ENCODE measurements around the gene RC3H2.
"Not testable (repeated sequence)": the region's sequence is repeated elsewhere in the genome, so short reads cannot be mapped to it uniquely, and the experiment has no call there.

RC3H2 gene

DNA sequence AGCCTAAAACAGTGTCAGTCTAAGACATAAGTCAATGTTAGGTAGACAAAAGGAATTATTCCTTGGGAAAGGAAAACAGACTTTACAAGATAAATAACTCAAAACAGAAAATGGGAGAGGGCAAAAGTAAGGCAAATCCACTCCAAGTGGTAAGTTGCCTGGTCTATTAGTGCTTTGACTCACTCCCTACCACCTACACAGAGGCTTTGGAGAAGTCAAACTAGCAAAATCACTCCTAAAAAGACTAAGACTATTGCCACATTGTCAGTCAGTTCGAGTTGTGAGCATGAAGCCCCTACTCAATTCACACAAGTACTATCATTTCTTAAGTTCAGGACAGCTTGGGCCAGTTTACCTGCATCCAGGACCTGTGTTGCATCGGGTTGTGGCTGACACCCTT is 13.2 kb upstream of the RC3H2 start:
- H3K27ac ChIP-seq = no peak overlapping the region
- H3K9me3 ChIP-seq = no peaks in the 10 kb centered on the region
- peaks cover 4% of the 10 kb centered on the region in 2 experiments for H3K4me1 ChIP-seq (ENCODE audit: control insufficient read depth in 1 of 2, insufficient read depth in 1 of 2, low read depth in 1 of 2, low read length in 1 of 2)
- no peaks in the 10 kb centered on the region for H3K27me3 ChIP-seq
- no peak overlapping the region for H3K4me3 ChIP-seq (ENCODE audit: low read depth in 1 of 2, low read length in 1 of 2)
- TF ChIP-seq, protein P1, sequence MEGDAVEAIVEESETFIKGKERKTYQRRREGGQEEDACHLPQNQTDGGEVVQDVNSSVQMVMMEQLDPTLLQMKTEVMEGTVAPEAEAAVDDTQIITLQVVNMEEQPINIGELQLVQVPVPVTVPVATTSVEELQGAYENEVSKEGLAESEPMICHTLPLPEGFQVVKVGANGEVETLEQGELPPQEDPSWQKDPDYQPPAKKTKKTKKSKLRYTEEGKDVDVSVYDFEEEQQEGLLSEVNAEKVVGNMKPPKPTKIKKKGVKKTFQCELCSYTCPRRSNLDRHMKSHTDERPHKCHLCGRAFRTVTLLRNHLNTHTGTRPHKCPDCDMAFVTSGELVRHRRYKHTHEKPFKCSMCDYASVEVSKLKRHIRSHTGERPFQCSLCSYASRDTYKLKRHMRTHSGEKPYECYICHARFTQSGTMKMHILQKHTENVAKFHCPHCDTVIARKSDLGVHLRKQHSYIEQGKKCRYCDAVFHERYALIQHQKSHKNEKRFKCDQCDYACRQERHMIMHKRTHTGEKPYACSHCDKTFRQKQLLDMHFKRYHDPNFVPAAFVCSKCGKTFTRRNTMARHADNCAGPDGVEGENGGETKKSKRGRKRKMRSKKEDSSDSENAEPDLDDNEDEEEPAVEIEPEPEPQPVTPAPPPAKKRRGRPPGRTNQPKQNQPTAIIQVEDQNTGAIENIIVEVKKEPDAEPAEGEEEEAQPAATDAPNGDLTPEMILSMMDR (IDR thresholded peaks at IDR 0.05) = no peak
- H3K36me3 ChIP-seq = peaks cover 19% of the 10 kb centered on the region

DNA sequence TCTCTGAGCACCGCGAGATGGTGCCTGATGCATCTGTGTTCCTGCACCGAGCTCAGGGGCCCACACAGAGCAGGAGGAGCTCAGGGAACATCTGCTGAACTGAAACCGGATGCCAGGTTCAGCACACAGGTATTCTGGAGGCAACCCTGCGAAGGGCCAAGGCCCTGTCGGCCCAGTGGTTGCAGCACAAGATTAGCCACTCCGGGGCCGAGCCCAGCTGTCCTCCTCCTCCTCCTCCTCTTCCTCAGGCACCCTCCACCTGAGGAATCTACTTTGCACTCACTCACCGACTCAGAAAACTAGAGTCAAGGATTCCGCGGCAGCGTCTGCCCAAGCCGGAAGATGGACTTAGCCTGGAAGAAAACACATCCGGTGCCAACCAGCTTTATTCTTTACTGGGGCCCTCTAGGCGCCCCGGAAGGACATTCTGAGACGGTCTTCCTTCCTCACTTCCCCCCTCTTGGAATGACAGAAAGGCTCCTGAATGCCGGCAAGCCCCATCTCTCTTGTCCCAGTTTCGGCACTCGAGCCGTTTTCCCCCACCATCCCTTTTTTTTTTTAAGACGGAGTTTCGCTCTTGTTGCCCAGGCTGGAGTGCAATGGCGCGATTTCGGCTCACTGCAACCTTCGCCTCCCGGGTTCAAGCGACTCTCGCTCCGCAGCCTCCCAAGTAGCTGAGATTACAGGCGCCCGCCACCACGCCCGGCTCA is 8.0 kb upstream of the RC3H2 start, which contains the start of gene ZBTB6:
ZBTB6 (minus strand) TSS at position 360 of the 710 bp plus-strand sequence. CDS start 1,251 bp downstream, outside the sequence.
- H3K4me3 ChIP-seq (ENCODE audit: low read depth in 1 of 2, low read length in 1 of 2) = peak within 1 kb of the TSS; percentile 74 to 94
- peak within 1 kb of the TSS; percentile 83 for H3K27ac ChIP-seq
- H3K4me1 ChIP-seq (ENCODE audit: control insufficient read depth in 1 of 2, insufficient read depth in 1 of 2, low read depth in 1 of 2, low read length in 1 of 2) = peaks cover 13 to 15% of the 10 kb centered on the region in 2 experiments
- peaks cover 10% of the 10 kb centered on the region for H3K36me3 ChIP-seq
- TF ChIP-seq, protein P1 (IDR thresholded peaks at IDR 0.05) = no peak
- H3K27me3 ChIP-seq = no peaks in the 10 kb centered on the region
- no peaks in the 10 kb centered on the region for H3K9me3 ChIP-seq

DNA sequence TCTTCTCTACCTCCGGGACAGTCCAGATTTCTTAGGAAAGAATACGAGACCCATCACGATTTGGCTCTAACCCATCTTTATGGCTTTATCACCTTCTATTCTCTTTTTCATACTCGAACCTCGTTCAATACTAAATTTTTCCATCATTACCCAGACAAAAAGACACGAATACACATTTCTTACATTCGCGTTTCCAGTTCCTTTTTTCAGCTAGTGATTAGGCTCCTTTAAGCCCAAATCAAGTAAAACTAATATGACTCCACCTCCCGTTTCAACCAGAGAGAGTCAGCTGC is 7.5 kb upstream of the RC3H2 start:
- peaks cover 10% of the 10 kb centered on the region for H3K36me3 ChIP-seq

DNA sequence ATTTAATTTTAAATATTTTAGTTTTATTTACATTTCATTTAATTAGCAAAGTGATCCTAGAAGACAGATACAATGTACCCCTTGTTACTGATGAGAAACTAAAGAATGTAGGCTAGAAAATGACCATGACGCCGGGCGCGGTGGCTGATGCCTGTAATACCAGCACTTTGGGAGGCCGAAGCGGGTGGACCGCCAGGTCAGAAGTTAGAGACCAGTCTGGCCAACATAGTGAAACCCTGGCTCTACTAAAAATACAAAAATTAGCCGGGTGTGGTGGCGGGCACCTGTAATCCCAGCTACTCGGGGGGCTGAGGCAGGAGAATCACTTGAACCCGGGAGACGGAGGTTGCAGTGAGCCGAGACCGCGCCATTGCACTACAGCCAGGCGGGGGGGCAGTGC is 963 bp upstream of the RC3H2 start:
- H3K9me3 ChIP-seq; H3K4me3 ChIP-seq (ENCODE audit: low read depth in 1 of 2, low read length in 1 of 2); H3K27me3 ChIP-seq; H3K36me3 ChIP-seq: not testable (repeated sequence)
- Histone ChIP-seq H3K4me1 (ENCODE audit: control insufficient read depth in 1 of 2, insufficient read depth in 1 of 2, low read depth in 1 of 2, low read length in 1 of 2) (peaks cover 25 to 27% of the 10 kb centered on the region in 2 experiments), H3K27ac (peak overlapping the region; percentile 96)

More for the DNA sequence above, 7.5 kb upstream of the RC3H2 start:
- Histone ChIP-seq H3K4me3 (ENCODE audit: low read depth in 1 of 2, low read length in 1 of 2) (peak overlapping the region; percentile 74 to 94), H3K9me3 (no peaks in the 10 kb centered on the region), H3K27me3 (no peaks in the 10 kb centered on the region), H3K4me1 (ENCODE audit: control insufficient read depth in 1 of 2, insufficient read depth in 1 of 2, low read depth in 1 of 2, low read length in 1 of 2) (peaks cover 13 to 15% of the 10 kb centered on the region in 2 experiments), H3K27ac (peak overlapping the region; percentile 83)
- TF ChIP-seq, protein P1 (IDR thresholded peaks at IDR 0.05) = no peak

DNA sequence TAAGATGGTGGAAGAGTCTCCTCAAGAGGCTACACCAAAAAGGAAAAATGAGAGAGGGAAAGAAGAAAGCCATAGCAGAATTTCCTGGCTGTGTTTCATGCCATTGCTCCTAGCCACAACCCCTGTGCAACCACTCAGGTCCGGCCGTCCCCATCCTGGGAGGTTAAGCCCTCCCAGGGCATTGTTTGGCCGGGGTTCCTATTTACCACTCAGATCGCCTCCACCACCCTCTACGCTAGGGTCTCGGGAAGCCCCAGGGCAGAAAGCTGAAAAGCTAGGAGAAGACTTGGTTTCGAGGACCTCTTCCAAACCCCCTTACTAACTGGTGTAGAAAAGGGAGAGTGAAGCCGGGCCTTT is 715 bp downstream of the RC3H2 start:
- TF ChIP-seq, protein P1 (IDR thresholded peaks at IDR 0.05) = no peak

DNA sequence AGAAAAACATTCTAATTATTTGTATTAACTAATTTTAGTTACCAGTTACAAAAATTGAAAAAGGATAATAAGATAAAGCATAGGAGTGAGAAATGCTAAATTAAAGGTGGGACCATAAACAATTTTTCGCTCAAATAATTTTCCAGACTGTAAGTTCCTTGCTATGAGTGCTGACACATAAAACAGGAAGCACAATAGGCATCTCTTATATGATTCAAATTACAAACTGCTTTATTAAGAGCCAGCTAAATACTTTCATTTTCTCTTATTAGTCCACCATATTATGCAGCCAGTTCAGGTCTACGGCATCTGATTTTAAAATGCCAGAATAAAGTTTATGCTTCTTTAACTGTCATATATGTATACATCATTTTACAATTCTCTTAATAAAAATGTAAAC is 4.4 kb downstream of the RC3H2 start:
- Histone ChIP-seq H3K27me3 (no peaks in the 10 kb centered on the region), H3K4me1 (ENCODE audit: control insufficient read depth in 1 of 2, insufficient read depth in 1 of 2, low read depth in 1 of 2, low read length in 1 of 2) (peaks cover 27 to 31% of the 10 kb centered on the region in 2 experiments), H3K4me3 (ENCODE audit: low read depth in 1 of 2, low read length in 1 of 2) (no peak overlapping the region), H3K36me3 (peaks cover 12% of the 10 kb centered on the region), H3K9me3 (no peaks in the 10 kb centered on the region), H3K27ac (peak overlapping the region; percentile 28)
- TF ChIP-seq, protein P1 (IDR thresholded peaks at IDR 0.05) = no peak

More for the DNA sequence above, 715 bp downstream of the RC3H2 start:
- no peaks in the 10 kb centered on the region for H3K36me3 ChIP-seq
- H3K27me3 ChIP-seq = no peaks in the 10 kb centered on the region
- peaks cover 27 to 32% of the 10 kb centered on the region in 2 experiments for H3K4me1 ChIP-seq (ENCODE audit: control insufficient read depth in 1 of 2, insufficient read depth in 1 of 2, low read depth in 1 of 2, low read length in 1 of 2)
- no peaks in the 10 kb centered on the region for H3K9me3 ChIP-seq
- H3K27ac ChIP-seq = peak overlapping the region; percentile 96
- H3K4me3 ChIP-seq (ENCODE audit: low read depth in 1 of 2, low read length in 1 of 2) = peak overlapping the region; percentile 82 to 93

Measured in neutrophil (primary cell).